K562 (cell line): ENCODE measurements around the gene DUSP28. TPM values are rescaled to one million over a fixed set of nuclear protein-coding genes. Genes with fewer than 3 reads are reported as not detected.

ENCODE experiments used
- CHD1 ChIP-seq: fragments of 200-600 bp; sonication (generic); IDR thresholded peaks from one replicate; pipeline ENCODE4 v1.6.1; 2012; ENCODE audit warnings: mild to moderate bottlenecking, moderate library complexity, low read length, inconsistent platforms
- GTF2A2 ChIP-seq: IDR thresholded peaks from 2 replicates; pipeline ENCODE4 v1.6.1; 2016; ENCODE audit warnings: mild to moderate bottlenecking, missing genetic modification characterization, missing compliant biosample characterization
- HDGF ChIP-seq: fragments of 450-650 bp; IDR thresholded peaks from 2 replicates; pipeline ENCODE4 v1.6.1; 2016
- HNRNPK ChIP-seq: fragments of 200-400 bp; formaldehyde crosslinking; IDR thresholded peaks from one replicate; pipeline ENCODE4 v1.6.1; 2018; ENCODE audit warnings: mild to moderate bottlenecking, low read depth, low read length; ENCODE audit not compliant: poor library complexity, severe bottlenecking
- HNRNPLL ChIP-seq: fragments of 200-400 bp; formaldehyde crosslinking; IDR thresholded peaks from 2 replicates; pipeline ENCODE4 v1.6.1; 2017; ENCODE audit warnings: low read length, low read depth, mild to moderate bottlenecking; ENCODE audit not compliant: poor library complexity, severe bottlenecking
- HNRNPUL1 ChIP-seq: fragments of 200-400 bp; formaldehyde crosslinking; IDR thresholded peaks from 2 replicates; pipeline ENCODE4 v1.6.1; 2017; ENCODE audit warnings: low read length
- KLF16 ChIP-seq: IDR thresholded peaks from 2 replicates; pipeline ENCODE4 v1.6.1; 2016; ENCODE audit warnings: antibody characterized with exemption
- KLF6 ChIP-seq: fragments of 250-450 bp; sonication (Bioruptor Pico); IDR thresholded peaks from 2 replicates; pipeline ENCODE4 v1.4.0; 2020; ENCODE audit warnings: mild to moderate bottlenecking, moderate library complexity, borderline replicate concordance
- L3MBTL2 ChIP-seq: fragments of 450-650 bp; IDR thresholded peaks from 2 replicates; pipeline ENCODE4 v1.6.1; 2016; ENCODE audit warnings: mild to moderate bottlenecking, moderate library complexity
- MIER1 ChIP-seq: fragments of 450-650 bp; IDR thresholded peaks from 2 replicates; pipeline ENCODE4 v1.6.1; 2016; ENCODE audit warnings: antibody characterized with exemption, mild to moderate bottlenecking, low read depth
- POLR2AphosphoS2 ChIP-seq: IDR thresholded peaks from 2 replicates; pipeline ENCODE4 v1.6.1; 2012; ENCODE audit warnings: low read length, improper control_type of control experiment
- PTBP1 ChIP-seq: fragments of 200-400 bp; formaldehyde crosslinking; IDR thresholded peaks from 2 replicates; pipeline ENCODE4 v1.6.1; 2017; ENCODE audit warnings: low read depth, low read length
- RBM34 ChIP-seq: fragments of 200-400 bp; formaldehyde crosslinking; IDR thresholded peaks from 2 replicates; pipeline ENCODE4 v1.6.1; 2018; ENCODE audit warnings: low read length, borderline replicate concordance; ENCODE audit not compliant: insufficient read depth
- RHOXF2B ChIP-seq: fragments of 250-450 bp; sonication (Bioruptor Pico); conservative IDR thresholded peaks from 2 replicates; pipeline ENCODE4 v1.5.1; 2021
- RUNX1 ChIP-seq: sonication (generic); IDR thresholded peaks from 2 replicates; pipeline ENCODE4 v1.6.1; 2016; ENCODE audit warnings: antibody characterized with exemption, low read depth
- TEAD2 ChIP-seq: fragments of 450-650 bp; IDR thresholded peaks from 2 replicates; pipeline ENCODE4 v1.6.1; 2016; ENCODE audit warnings: missing genetic modification characterization, control low read depth, missing compliant biosample characterization
- ZNF24 ChIP-seq: fragments of 450-650 bp; IDR thresholded peaks from 2 replicates; pipeline ENCODE4 v1.6.1; 2016
- polyA plus RNA-seq, 8 experiments: library from polyadenylated mRNA; depleted of rRNA in 4 of 8; stranded (reverse) in 5 of 8; unstranded in 3 of 8; fragments of >200 nt; fragmentation: Nextera tagmentation in 2 of 8; fragmentation: Illumina TruSeq in 1 of 8; extraction: Ambion mirVana in 2 of 8; extraction: Trizol in 1 of 8; gene quantifications; 2 replicates each; pipeline versions ENCODE4 v1.2.1 to v1.2.3, GENCODE V29; 2011 to 2014; ENCODE audit warnings: inconsistent platforms in 1 of 8, missing spikeins in 1 of 8
- total RNA-seq, 7 experiments: library from RNA; depleted of rRNA in 6 of 7; stranded (reverse); fragments of >200 nt in 6 of 7; fragmentation: Illumina TruSeq in 2 of 7; extraction: Trizol in 2 of 7; gene quantifications; 2 replicates each; pipeline versions ENCODE4 v1.2.1 to v1.2.3, GENCODE V29; 2011 to 2021; ENCODE audit warnings: low replicate concordance in 1 of 7
- TF ChIP-seq, protein P1 (sequence below): sonication (generic); formaldehyde crosslinking; IDR thresholded peaks from 2 replicates; pipeline ENCODE4 v1.8.0; 2022; ENCODE audit warnings: mild to moderate bottlenecking, missing genetic modification reagents
- TF ChIP-seq, protein P2 (sequence below): fragments of 200-800 bp; sonication (Bioruptor generic); IDR thresholded peaks from 2 replicates; pipeline ENCODE4 v1.6.1; 2017; ENCODE audit warnings: missing genetic modification characterization, missing compliant biosample characterization
- TF ChIP-seq, protein P3 (sequence below): fragments of 450-650 bp; formaldehyde crosslinking; IDR thresholded peaks from 2 replicates; pipeline ENCODE4 v1.4.0; 2020; ENCODE audit warnings: mild to moderate bottlenecking, moderate library complexity
- TF ChIP-seq, protein P4 (sequence below): fragments of 450-650 bp; IDR thresholded peaks from 2 replicates; pipeline ENCODE4 v1.7.0; 2016; ENCODE audit warnings: borderline replicate concordance

DUSP28 gene
- total and polyA plus RNA-seq, 9 of the 15 experiments (the other 6 are each of a cell fraction or from before 2014, with no cell fraction given): 2.8 to 8.1 (median 4.2) TPM

DNA sequence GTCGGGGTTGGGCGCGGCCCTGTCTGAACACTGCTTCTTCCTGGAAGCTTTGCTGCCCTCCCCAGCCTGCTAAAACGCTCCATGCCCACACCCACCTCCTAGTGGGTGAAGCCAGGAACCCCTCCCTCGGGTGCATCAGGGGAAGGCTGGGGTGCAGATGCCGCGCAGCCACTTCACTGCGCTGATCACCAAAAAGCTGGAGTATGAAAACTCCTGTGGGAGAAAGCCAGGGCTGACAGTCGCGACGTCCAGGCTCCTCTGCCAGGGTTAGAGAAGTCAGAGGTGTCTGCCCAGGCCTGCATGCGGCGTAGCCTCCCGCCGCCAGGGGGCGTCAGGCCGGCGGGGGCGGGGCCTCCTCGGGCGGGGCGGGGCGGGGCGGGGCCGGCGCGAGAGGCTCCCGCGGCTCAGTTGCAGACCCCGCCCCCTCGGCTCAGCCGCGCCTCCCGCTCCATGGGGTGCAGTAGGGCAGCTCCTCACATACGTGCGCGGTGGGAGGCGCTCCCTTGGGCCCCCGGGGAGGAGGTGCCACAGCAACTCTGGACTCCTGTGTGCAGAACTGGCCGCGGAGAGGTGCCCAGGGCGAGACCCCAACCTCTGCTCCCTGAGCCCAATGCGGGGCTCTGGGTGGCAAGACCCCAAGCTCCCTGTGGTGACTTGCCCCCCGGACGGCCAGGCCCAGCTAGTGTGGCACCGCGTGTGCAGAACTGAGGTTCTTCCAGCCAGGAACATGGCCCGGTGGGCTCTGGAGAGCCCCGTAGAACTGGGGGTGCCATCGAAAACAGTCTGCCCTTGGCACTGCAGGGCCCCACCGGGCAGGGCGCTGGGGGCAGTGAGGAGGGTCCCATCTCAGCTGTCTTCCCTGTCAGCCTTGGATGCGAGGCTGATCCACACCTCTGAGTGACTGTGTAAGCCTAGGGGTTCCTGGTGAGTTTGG lies 6.3 kb downstream of the DUSP28 start (continued):
- TF ChIP-seq, protein P1, sequence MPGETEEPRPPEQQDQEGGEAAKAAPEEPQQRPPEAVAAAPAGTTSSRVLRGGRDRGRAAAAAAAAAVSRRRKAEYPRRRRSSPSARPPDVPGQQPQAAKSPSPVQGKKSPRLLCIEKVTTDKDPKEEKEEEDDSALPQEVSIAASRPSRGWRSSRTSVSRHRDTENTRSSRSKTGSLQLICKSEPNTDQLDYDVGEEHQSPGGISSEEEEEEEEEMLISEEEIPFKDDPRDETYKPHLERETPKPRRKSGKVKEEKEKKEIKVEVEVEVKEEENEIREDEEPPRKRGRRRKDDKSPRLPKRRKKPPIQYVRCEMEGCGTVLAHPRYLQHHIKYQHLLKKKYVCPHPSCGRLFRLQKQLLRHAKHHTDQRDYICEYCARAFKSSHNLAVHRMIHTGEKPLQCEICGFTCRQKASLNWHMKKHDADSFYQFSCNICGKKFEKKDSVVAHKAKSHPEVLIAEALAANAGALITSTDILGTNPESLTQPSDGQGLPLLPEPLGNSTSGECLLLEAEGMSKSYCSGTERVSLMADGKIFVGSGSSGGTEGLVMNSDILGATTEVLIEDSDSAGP (CRISPR knock-in tag): no peak
- TF ChIP-seq TEAD2 (tag): no peak
- no peak for TF ChIP-seq RHOXF2B (CRISPR knock-in tag)
- TF ChIP-seq HNRNPLL: no peak
- TF ChIP-seq PTBP1: no peak
- no peak for TF ChIP-seq MIER1
- TF ChIP-seq, protein P2, sequence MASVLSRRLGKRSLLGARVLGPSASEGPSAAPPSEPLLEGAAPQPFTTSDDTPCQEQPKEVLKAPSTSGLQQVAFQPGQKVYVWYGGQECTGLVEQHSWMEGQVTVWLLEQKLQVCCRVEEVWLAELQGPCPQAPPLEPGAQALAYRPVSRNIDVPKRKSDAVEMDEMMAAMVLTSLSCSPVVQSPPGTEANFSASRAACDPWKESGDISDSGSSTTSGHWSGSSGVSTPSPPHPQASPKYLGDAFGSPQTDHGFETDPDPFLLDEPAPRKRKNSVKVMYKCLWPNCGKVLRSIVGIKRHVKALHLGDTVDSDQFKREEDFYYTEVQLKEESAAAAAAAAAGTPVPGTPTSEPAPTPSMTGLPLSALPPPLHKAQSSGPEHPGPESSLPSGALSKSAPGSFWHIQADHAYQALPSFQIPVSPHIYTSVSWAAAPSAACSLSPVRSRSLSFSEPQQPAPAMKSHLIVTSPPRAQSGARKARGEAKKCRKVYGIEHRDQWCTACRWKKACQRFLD (CRISPR knock-in tag): 0 out of 2 replicates have a peak, but pooled peaks have one; percentile 62
- no peak for TF ChIP-seq HNRNPK
- TF ChIP-seq L3MBTL2: no peak
- no peak; the same call in 1 of the 2 replicates for TF ChIP-seq POLR2AphosphoS2
- no peak for TF ChIP-seq KLF6 (CRISPR knock-in tag)
- TF ChIP-seq ZNF24: no peak
- TF ChIP-seq, protein P3, sequence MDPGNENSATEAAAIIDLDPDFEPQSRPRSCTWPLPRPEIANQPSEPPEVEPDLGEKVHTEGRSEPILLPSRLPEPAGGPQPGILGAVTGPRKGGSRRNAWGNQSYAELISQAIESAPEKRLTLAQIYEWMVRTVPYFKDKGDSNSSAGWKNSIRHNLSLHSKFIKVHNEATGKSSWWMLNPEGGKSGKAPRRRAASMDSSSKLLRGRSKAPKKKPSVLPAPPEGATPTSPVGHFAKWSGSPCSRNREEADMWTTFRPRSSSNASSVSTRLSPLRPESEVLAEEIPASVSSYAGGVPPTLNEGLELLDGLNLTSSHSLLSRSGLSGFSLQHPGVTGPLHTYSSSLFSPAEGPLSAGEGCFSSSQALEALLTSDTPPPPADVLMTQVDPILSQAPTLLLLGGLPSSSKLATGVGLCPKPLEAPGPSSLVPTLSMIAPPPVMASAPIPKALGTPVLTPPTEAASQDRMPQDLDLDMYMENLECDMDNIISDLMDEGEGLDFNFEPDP (CRISPR knock-in tag): no peak
- no peak for TF ChIP-seq HDGF
- peak; percentile 89 for TF ChIP-seq CHD1
- TF ChIP-seq, protein P4, sequence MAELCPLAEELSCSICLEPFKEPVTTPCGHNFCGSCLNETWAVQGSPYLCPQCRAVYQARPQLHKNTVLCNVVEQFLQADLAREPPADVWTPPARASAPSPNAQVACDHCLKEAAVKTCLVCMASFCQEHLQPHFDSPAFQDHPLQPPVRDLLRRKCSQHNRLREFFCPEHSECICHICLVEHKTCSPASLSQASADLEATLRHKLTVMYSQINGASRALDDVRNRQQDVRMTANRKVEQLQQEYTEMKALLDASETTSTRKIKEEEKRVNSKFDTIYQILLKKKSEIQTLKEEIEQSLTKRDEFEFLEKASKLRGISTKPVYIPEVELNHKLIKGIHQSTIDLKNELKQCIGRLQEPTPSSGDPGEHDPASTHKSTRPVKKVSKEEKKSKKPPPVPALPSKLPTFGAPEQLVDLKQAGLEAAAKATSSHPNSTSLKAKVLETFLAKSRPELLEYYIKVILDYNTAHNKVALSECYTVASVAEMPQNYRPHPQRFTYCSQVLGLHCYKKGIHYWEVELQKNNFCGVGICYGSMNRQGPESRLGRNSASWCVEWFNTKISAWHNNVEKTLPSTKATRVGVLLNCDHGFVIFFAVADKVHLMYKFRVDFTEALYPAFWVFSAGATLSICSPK: no peak
- TF ChIP-seq GTF2A2 (tag): no peak
- no peak for TF ChIP-seq RBM34
- no peak for TF ChIP-seq RUNX1
- TF ChIP-seq KLF16: no peak
- no peak for TF ChIP-seq HNRNPUL1
